Brain microvascular endothelial cell (primary cell): Measurements from ENCODE around the gene ISX.

Experiments used
- DNase-seq: peaks from one replicate; pipeline ENCODE4 v3.0.0-alpha.2; 2020
- H3K27ac ChIP-seq: fragments of 250-450 bp; sonication (Bioruptor Pico); 2 replicates; pipeline ENCODE4 v1.5.1; 2020; ENCODE audit warnings: mild to moderate bottlenecking, moderate library complexity
- H3K27me3 ChIP-seq: fragments of 250-450 bp; sonication (Bioruptor Pico); replicated peaks from 2 replicates; pipeline ENCODE4 v1.5.1; 2020; ENCODE audit warnings: mild to moderate bottlenecking
- H3K36me3 ChIP-seq: fragments of 250-450 bp; sonication (Bioruptor Pico); replicated peaks from 2 replicates; pipeline ENCODE4 v1.5.1; 2020; ENCODE audit warnings: mild to moderate bottlenecking
- H3K4me3 ChIP-seq: 2 replicates; pipeline ENCODE4 v1.5.1; 2011; ENCODE audit warnings: low read depth, mild to moderate bottlenecking, control low read depth, low read length, moderate library complexity
- CTCF ChIP-seq: IDR thresholded peaks from 2 replicates; pipeline ENCODE4 v1.5.1; 2011; ENCODE audit warnings: low read depth, mild to moderate bottlenecking, moderate library complexity, low read length, control low read depth, inconsistent platforms; ENCODE audit errors: missing control alignments
- in situ Hi-C: cut with HindIII; loops from 2 replicates; pipeline ENCODE4 v1.10.0; 2017; ENCODE audit warnings: low sequenced_read_pairs, low pct_ligation_motif_present

The ISX gene

GRCh38 chr22:35076630-35077029, 10.7 kb downstream of the ISX start:
- no peak overlapping the region for H3K27ac ChIP-seq
- H3K36me3 ChIP-seq, result no peaks in the 10 kb centered on the region
- no peak overlapping the region for H3K4me3 ChIP-seq
- in situ Hi-C loops, result no loop called here
- no peaks in the 10 kb centered on the region for H3K27me3 ChIP-seq
- no peak for DNase-seq
- no peak for TF ChIP-seq CTCF

GRCh38 chr22:35085621-35086020, 19.7 kb downstream of the ISX start:
- in situ Hi-C loops, result no loop called here
- Histone ChIP-seq H3K27me3 (no peaks in the 10 kb centered on the region), H3K36me3 (no peaks in the 10 kb centered on the region), H3K27ac (no peak overlapping the region), H3K4me3 (no peak overlapping the region)
- DNase-seq, result no peak
- no peak for TF ChIP-seq CTCF

GRCh38 chr22:35089139-35089538, 23.2 kb downstream of the ISX start:
- no peak for TF ChIP-seq CTCF
- no peak overlapping the region for H3K4me3 ChIP-seq
- DNase-seq, result no peak
- no peaks in the 10 kb centered on the region for H3K27me3 ChIP-seq
- in situ Hi-C loops, result no loop called here
- H3K36me3 ChIP-seq, result no peaks in the 10 kb centered on the region
- no peak overlapping the region for H3K27ac ChIP-seq

- no peak for TF ChIP-seq CTCF
- no peaks in the 10 kb centered on the region for H3K36me3 ChIP-seq
- no peak overlapping the region for H3K27ac ChIP-seq
- no peak for DNase-seq
- in situ Hi-C loops, result no loop called here
- H3K4me3 ChIP-seq, result no peak overlapping the region
- H3K27me3 ChIP-seq, result no peaks in the 10 kb centered on the region
These were observed 26.4 kb downstream of the ISX start for GRCh38 chr22:35092406-35092805.

- DNase-seq, result no peak
These were observed 33.0 kb downstream of the ISX start for GRCh38 chr22:35098921-35099320.

More at GRCh38 chr22:35098921-35099320, 33.0 kb downstream of the ISX start:
- Histone ChIP-seq H3K27me3 (no peaks in the 10 kb centered on the region), H3K36me3 (no peaks in the 10 kb centered on the region), H3K4me3 (no peak overlapping the region), H3K27ac (no peak overlapping the region)
- TF ChIP-seq CTCF, result no peak
- in situ Hi-C loops, result no loop called here
